HG03159 (cell line): Measurements from ENCODE around the gene RHOA.
"Not testable (repeated sequence)": the region's sequence is repeated elsewhere in the genome, so short reads cannot be mapped to it uniquely, and the experiment has no call there.

ENCODE experiments used
- ATAC-seq: cut with Tn5 transposase; IDR thresholded peaks from one replicate; pipeline ENCODE4 v1.9.1; 2021; ENCODE audit warnings: mild to moderate bottlenecking, moderate library complexity; ENCODE audit not compliant: unreplicated experiment

RHOA gene

GRCh38 chr3:49412632-49413337, 1.0 kb upstream of the RHOA start:
- no peak for ATAC-seq

GRCh38 chr3:49411535-49411967, 225 bp downstream of the RHOA start:
- ATAC-seq = peak; percentile 28

GRCh38 chr3:49410846-49411534, 786 bp downstream of the RHOA start:
- no peak for ATAC-seq

GRCh38 chr3:49410066-49410845, 1.5 kb downstream of the RHOA start:
- no peak for ATAC-seq

- ATAC-seq = no peak
Observed at GRCh38 chr3:49406571-49407565, 4.9 kb downstream of the RHOA start.

GRCh38 chr3:49405570-49405969, 6.2 kb downstream of the RHOA start:
- ATAC-seq = not testable (repeated sequence)

GRCh38 chr3:49403891-49404290, 7.9 kb downstream of the RHOA start:
- no peak for ATAC-seq

GRCh38 chr3:49401766-49402165, 10.0 kb downstream of the RHOA start:
- ATAC-seq = no peak

GRCh38 chr3:49399461-49399860, 12.3 kb downstream of the RHOA start:
- no peak for ATAC-seq

GRCh38 chr3:49397470-49397869, 14.3 kb downstream of the RHOA start:
- no peak for ATAC-seq

GRCh38 chr3:49391310-49391709, 20.5 kb downstream of the RHOA start:
- ATAC-seq = not testable (repeated sequence)

GRCh38 chr3:49389297-49389696, 22.5 kb downstream of the RHOA start:
- ATAC-seq = no peak

GRCh38 chr3:49388289-49388820, 23.4 kb downstream of the RHOA start:
- no peak for ATAC-seq

- no peak for ATAC-seq
Observed at GRCh38 chr3:49387721-49388120, 24.1 kb downstream of the RHOA start.

- no peak for ATAC-seq
Observed at GRCh38 chr3:49386056-49386756, 25.6 kb downstream of the RHOA start.

GRCh38 chr3:49385617-49386016, 26.2 kb downstream of the RHOA start:
- ATAC-seq = no peak

GRCh38 chr3:49383387-49383786, 28.4 kb downstream of the RHOA start:
- ATAC-seq = no peak

- ATAC-seq = no peak
Observed at GRCh38 chr3:49378249-49378895, 33.4 kb downstream of the RHOA start.

GRCh38 chr3:49377483-49377882, 34.3 kb downstream of the RHOA start:
- ATAC-seq = no peak
